Smooth muscle cell (in vitro differentiated cells): ENCODE results near the gene RAD9A. TPM values are rescaled to one million over a fixed set of nuclear protein-coding genes. Genes with fewer than 3 reads are reported as not detected.

Experiments used
- DNase-seq: peaks from one replicate; lab custom pipeline; 2025; ENCODE audit not compliant: unreplicated experiment; lab: John Stamatoyannopoulos, UW
- H2AFZ ChIP-seq: fragments of 200-600 bp; sonication (generic); 2 replicates; pipeline ENCODE4 v1.6.0; 2016; ENCODE audit warnings: antibody characterized with exemption, low read depth, mild to moderate bottlenecking
- H3F3A ChIP-seq: fragments of 200-600 bp; sonication (generic); 2 replicates; pipeline ENCODE4 v1.6.0; 2017; ENCODE audit warnings: antibody characterized with exemption, low read depth
- H3K27ac ChIP-seq: fragments of 200-600 bp; sonication (generic); 2 replicates; pipeline ENCODE4 v1.5.1; 2016; ENCODE audit warnings: low read depth, mild to moderate bottlenecking
- H3K27me3 ChIP-seq: fragments of 200-600 bp; sonication (generic); 2 replicates; pipeline ENCODE4 v1.6.1; 2016; ENCODE audit warnings: low read depth, mild to moderate bottlenecking
- H3K36me3 ChIP-seq: fragments of 200-600 bp; sonication (generic); 2 replicates; pipeline ENCODE4 v1.5.1; 2016; ENCODE audit warnings: low read depth
- H3K4me1 ChIP-seq: fragments of 200-600 bp; sonication (generic); 2 replicates; pipeline ENCODE4 v1.5.1; 2016; ENCODE audit warnings: low read depth
- H3K4me2 ChIP-seq: fragments of 200-600 bp; sonication (generic); 2 replicates; pipeline ENCODE4 v1.6.0; 2016; ENCODE audit warnings: mild to moderate bottlenecking
- H3K4me3 ChIP-seq: fragments of 200-600 bp; sonication (generic); 2 replicates; pipeline ENCODE4 v1.5.1; 2016; ENCODE audit warnings: mild to moderate bottlenecking
- H3K79me2 ChIP-seq: fragments of 200-600 bp; sonication (generic); 2 replicates; pipeline ENCODE4 v1.6.0; 2016; ENCODE audit warnings: low read depth, mild to moderate bottlenecking
- H3K9ac ChIP-seq: fragments of 200-600 bp; sonication (generic); 2 replicates; pipeline ENCODE4 v1.6.0; 2016; ENCODE audit warnings: low read depth
- H3K9me3 ChIP-seq: fragments of 200-600 bp; sonication (generic); replicated peaks from 2 replicates; pipeline ENCODE4 v1.5.1; 2016; ENCODE audit warnings: low read depth
- H4K20me1 ChIP-seq: fragments of 200-600 bp; sonication (generic); 2 replicates; pipeline ENCODE4 v1.6.0; 2016; ENCODE audit warnings: low read depth
- WGBS: methylation state at CpG from one replicate; pipeline ENCODE4 v1.1.7; 2016; ENCODE audit warnings: low lambda C conversion rate; 5-methylcytosine and 5-hydroxymethylcytosine counted together
- polyA plus RNA-seq: library from polyadenylated mRNA; unstranded; fragments of >200 nt; fragmentation: Nextera tagmentation; extraction: Ambion mirVana; gene quantifications from 2 replicates; pipeline ENCODE4 v1.2.1, GENCODE V29; 2016
- total RNA-seq: library from RNA; depleted of rRNA; stranded (reverse); fragments of >200 nt; gene quantifications from 2 replicates; pipeline ENCODE4 v1.2.3, GENCODE V29; 2014
- TF ChIP-seq, protein P1 (sequence below): fragments of 200-600 bp; sonication (generic); IDR thresholded peaks from 2 replicates; pipeline ENCODE4 v1.5.1; 2017; ENCODE audit warnings: borderline replicate concordance, mild to moderate bottlenecking, antibody characterized with exemption; ENCODE audit not compliant: insufficient read depth, poor library complexity, severe bottlenecking

The RAD9A gene
- total and polyA plus RNA-seq, 2 experiments from 2014 or later: 19.5 to 21.4 TPM

DNA sequence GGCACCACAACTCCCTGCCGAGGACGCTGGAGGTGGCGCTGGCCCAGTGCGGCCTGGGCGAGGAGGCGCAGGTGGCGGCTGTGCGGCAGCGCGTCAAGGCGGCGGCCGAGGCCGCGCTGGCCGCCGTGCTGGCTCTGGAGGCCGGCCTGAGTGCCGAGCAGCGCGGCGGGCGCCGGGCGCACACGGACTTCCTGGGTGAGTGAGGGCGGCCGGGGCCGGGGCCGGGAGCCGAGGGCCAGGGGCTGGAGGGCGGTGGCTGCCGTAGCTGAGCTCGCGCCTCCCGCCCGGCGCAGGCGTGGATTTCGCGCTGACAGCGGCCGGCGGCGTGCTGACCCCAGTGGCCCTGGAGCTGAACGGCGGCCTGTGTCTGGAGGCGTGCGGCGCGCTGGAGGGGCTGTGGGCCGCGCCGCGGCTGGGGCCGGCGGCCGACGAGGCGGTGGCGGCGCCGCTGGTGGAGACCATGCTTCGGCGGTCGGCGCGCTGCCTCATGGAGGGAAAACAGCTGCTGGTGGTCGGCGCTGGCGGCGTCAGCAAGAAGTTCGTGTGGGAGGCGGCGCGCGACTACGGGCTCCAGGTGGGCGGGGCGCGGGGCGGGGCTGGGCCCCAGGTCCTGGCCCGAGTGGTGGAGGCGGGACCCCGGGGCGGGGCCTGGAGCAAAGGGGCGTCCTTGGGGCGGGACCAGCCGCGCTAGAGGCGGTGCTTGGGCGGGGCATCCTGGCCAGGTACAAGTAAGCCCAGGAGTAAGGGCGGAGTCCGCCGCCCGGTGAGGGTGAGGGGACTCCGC lies 29.1 kb downstream of the RAD9A start:
- TF ChIP-seq, protein P1, sequence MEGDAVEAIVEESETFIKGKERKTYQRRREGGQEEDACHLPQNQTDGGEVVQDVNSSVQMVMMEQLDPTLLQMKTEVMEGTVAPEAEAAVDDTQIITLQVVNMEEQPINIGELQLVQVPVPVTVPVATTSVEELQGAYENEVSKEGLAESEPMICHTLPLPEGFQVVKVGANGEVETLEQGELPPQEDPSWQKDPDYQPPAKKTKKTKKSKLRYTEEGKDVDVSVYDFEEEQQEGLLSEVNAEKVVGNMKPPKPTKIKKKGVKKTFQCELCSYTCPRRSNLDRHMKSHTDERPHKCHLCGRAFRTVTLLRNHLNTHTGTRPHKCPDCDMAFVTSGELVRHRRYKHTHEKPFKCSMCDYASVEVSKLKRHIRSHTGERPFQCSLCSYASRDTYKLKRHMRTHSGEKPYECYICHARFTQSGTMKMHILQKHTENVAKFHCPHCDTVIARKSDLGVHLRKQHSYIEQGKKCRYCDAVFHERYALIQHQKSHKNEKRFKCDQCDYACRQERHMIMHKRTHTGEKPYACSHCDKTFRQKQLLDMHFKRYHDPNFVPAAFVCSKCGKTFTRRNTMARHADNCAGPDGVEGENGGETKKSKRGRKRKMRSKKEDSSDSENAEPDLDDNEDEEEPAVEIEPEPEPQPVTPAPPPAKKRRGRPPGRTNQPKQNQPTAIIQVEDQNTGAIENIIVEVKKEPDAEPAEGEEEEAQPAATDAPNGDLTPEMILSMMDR: no peak
- peak overlapping the region; percentile 47 for H3K9ac ChIP-seq
- peak; percentile 87 for DNase-seq
- WGBS: 1% methylated on average over 57 of the region's 97 CpGs
- peak overlapping the region; percentile 54 for H2AFZ ChIP-seq
- H3K36me3 ChIP-seq: no peaks in the 10 kb centered on the region
- H3K4me2 ChIP-seq: peak overlapping the region; percentile 94
- peak overlapping the region; percentile 28 for H3K27ac ChIP-seq
- no peaks in the 10 kb centered on the region for H3K9me3 ChIP-seq
- no peaks in the 10 kb centered on the region for H3F3A ChIP-seq
- H3K4me1 ChIP-seq: peaks cover 5% of the 10 kb centered on the region
- no peaks in the 10 kb centered on the region for H3K27me3 ChIP-seq
- no peaks in the 10 kb centered on the region for H3K79me2 ChIP-seq
- no peaks in the 10 kb centered on the region for H4K20me1 ChIP-seq
- peak overlapping the region; percentile 59 for H3K4me3 ChIP-seq

GRCh38 chr11:67421430-67422031 lies 29.7 kb downstream of the RAD9A start:
- peaks cover 5% of the 10 kb centered on the region for H3K4me1 ChIP-seq
- no peaks in the 10 kb centered on the region for H3K9me3 ChIP-seq
- H3K4me2 ChIP-seq: peak overlapping the region; percentile 94
- TF ChIP-seq, protein P1: no peak
- H3K27ac ChIP-seq: no peak overlapping the region
- H4K20me1 ChIP-seq: no peaks in the 10 kb centered on the region
- peak overlapping the region; percentile 59 for H3K4me3 ChIP-seq
- no peaks in the 10 kb centered on the region for H3K36me3 ChIP-seq
- H3K27me3 ChIP-seq: no peaks in the 10 kb centered on the region
- DNase-seq: no peak
- no peaks in the 10 kb centered on the region for H3F3A ChIP-seq
- H2AFZ ChIP-seq: no peak overlapping the region
- H3K79me2 ChIP-seq: no peaks in the 10 kb centered on the region
- no peak overlapping the region for H3K9ac ChIP-seq
- 77% methylated on average over 22 of the region's 22 CpGs for WGBS

GRCh38 chr11:67422891-67423290 lies 31.1 kb downstream of the RAD9A start:
- Histone ChIP-seq H4K20me1 (no peaks in the 10 kb centered on the region), H3K27me3 (no peaks in the 10 kb centered on the region), H3K4me2 (no peak overlapping the region), H2AFZ (no peak overlapping the region), H3K36me3 (no peaks in the 10 kb centered on the region), H3K9me3 (no peaks in the 10 kb centered on the region), H3F3A (no peaks in the 10 kb centered on the region), H3K27ac (no peak overlapping the region), H3K79me2 (no peaks in the 10 kb centered on the region), H3K4me3 (no peak overlapping the region), H3K9ac (no peak overlapping the region), H3K4me1 (peaks cover 5% of the 10 kb centered on the region)
- no peak for DNase-seq
- WGBS: 69% methylated on average over 6 of the region's 6 CpGs
- TF ChIP-seq, protein P1: no peak
